Measurements from ENCODE around the gene AZIN2.

AZIN2 gene

GRCh38 chr1:33140153-33141149 lies 59.5 kb downstream of the AZIN2 start:
- peak; percentile 63 for TF ChIP-seq CTCF (conservative IDR thresholded peaks at IDR 0.05; ENCODE audit: low read depth, low read length)
- no peak overlapping the region for H3K4me3 ChIP-seq (ENCODE audit: low read depth, low read length)
- DNase-seq (ENCODE audit: low read depth): peak; percentile 73

GRCh38 chr1:33141216-33141615 lies 60.3 kb downstream of the AZIN2 start:
- H3K4me3 ChIP-seq (ENCODE audit: low read depth, low read length): no peak overlapping the region
- TF ChIP-seq CTCF (conservative IDR thresholded peaks at IDR 0.05; ENCODE audit: low read depth, low read length): no peak

GRCh38 chr1:33141781-33142180 lies 60.8 kb downstream of the AZIN2 start:
- DNase-seq (ENCODE audit: low read depth): no peak
- H3K4me3 ChIP-seq (ENCODE audit: low read depth, low read length): no peak overlapping the region
- TF ChIP-seq CTCF (conservative IDR thresholded peaks at IDR 0.05; ENCODE audit: low read depth, low read length): no peak

More at GRCh38 chr1:33141216-33141615, 60.3 kb downstream of the AZIN2 start:
- DNase-seq (ENCODE audit: low read depth): no peak

- no peak for DNase-seq (ENCODE audit: low read depth)
- H3K4me3 ChIP-seq (ENCODE audit: low read depth, low read length): no peak overlapping the region
- TF ChIP-seq CTCF (conservative IDR thresholded peaks at IDR 0.05; ENCODE audit: low read depth, low read length): no peak
These were observed 61.6 kb downstream of the AZIN2 start for GRCh38 chr1:33142483-33143064.

GRCh38 chr1:33143176-33143575 lies 62.2 kb downstream of the AZIN2 start:
- TF ChIP-seq CTCF (conservative IDR thresholded peaks at IDR 0.05; ENCODE audit: low read depth, low read length): no peak
- DNase-seq (ENCODE audit: low read depth): peak; percentile 59
- H3K4me3 ChIP-seq (ENCODE audit: low read depth, low read length): no peak overlapping the region

GRCh38 chr1:33143698-33144097 lies 62.7 kb downstream of the AZIN2 start:
- no peak for TF ChIP-seq CTCF (conservative IDR thresholded peaks at IDR 0.05; ENCODE audit: low read depth, low read length)
- peak; percentile 78 for DNase-seq (ENCODE audit: low read depth)
- H3K4me3 ChIP-seq (ENCODE audit: low read depth, low read length): no peak overlapping the region
